GM20000 (cell line): ENCODE data around the gene TET3.
"Not testable (repeated sequence)": the region's sequence is repeated elsewhere in the genome, so short reads cannot be mapped to it uniquely, and the experiment has no call there.

Source experiments
- DNase-seq: peaks from one replicate; pipeline ENCODE4 v3.0.0; 2012; ENCODE audit warnings: low spot score
- CTCF ChIP-seq: IDR thresholded peaks from 2 replicates; pipeline ENCODE4 v1.5.1; 2012; ENCODE audit warnings: mild to moderate bottlenecking, control low read depth; ENCODE audit errors: extremely low read depth, missing control alignments

TET3 gene

GRCh38 chr2:73984203-73984921 is at the start of gene TET3:
Gene TET3, plus strand, starts transcription at chr2:73984910. Its CDS starts 1,494 bp downstream, at chr2:73986404.
- peak; percentile 88 for DNase-seq
- TF ChIP-seq CTCF: no peak

GRCh38 chr2:73935641-73936040 is 49.1 kb upstream of the TET3 start:
- no peak for DNase-seq
- no peak for TF ChIP-seq CTCF

- DNase-seq: no peak
- TF ChIP-seq CTCF: no peak
Measured at GRCh38 chr2:73937103-73937885, 47.4 kb upstream of the TET3 start.

- TF ChIP-seq CTCF: no peak
- DNase-seq: no peak
Measured at GRCh38 chr2:73937899-73938298, 46.8 kb upstream of the TET3 start.

- DNase-seq: no peak
- TF ChIP-seq CTCF: no peak
Measured at GRCh38 chr2:73938718-73939352, 45.9 kb upstream of the TET3 start.

GRCh38 chr2:73939419-73939818 is 45.3 kb upstream of the TET3 start:
- no peak for TF ChIP-seq CTCF
- no peak for DNase-seq

GRCh38 chr2:73940066-73940465 is 44.6 kb upstream of the TET3 start:
- DNase-seq: not testable (repeated sequence)
